ENCODE data around the gene FHOD3. TPM values are rescaled to one million over a fixed set of nuclear protein-coding genes. Genes with fewer than 3 reads are reported as not detected.

Gene FHOD3
- total and polyA plus RNA-seq, 2 of the 4 experiments (the other 2 are of a cell fraction): 14.6 to 16.0 TPM

DNA sequence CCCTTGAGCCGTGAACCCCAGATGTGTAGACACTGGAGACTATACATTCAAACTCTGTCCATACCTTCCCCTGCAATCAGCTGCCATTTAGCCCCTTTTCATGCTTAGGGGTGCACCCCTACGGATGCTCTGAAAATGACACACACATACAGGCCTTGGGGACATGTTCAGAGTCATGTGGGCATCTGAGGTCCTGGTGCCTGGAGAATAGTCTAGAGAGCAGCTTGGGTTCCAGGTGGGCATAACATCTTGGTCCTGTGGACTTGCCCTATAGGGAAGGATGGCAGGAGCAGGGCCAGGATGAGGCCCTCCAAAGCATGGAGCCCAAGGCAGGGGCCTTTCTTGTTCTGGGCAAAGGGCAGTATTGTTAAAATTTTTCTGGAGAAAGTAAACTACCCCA, 9.9 kb upstream of the FHOD3 start:
- Histone ChIP-seq H3K27ac (ENCODE audit: insufficient read depth, low read length) (no peak overlapping the region), H2BK20ac (ENCODE audit: low read depth, low read length) (no peak overlapping the region), H4K20me1 (ENCODE audit: insufficient read depth, low read length) (no peaks in the 10 kb centered on the region), H3K23ac (ENCODE audit: low read depth, low read length) (no peak overlapping the region), H2BK120ac (ENCODE audit: low read depth, low read length) (no peak overlapping the region), H3K4me2 (ENCODE audit: low read depth, low read length) (no peak overlapping the region), H2AK9ac (replicated peaks; ENCODE audit: low read depth, low read length, poor library complexity) (no peak overlapping the region), H3K36me3 (ENCODE audit: control insufficient read depth, insufficient read depth, low read length) (no peaks in the 10 kb centered on the region), H3K4ac (ENCODE audit: low read depth, low read length) (no peak overlapping the region), H2AK5ac (ENCODE audit: low read depth, low read length) (no peak overlapping the region), H2BK5ac (ENCODE audit: low read depth, low read length, poor library complexity, severe bottlenecking) (no peak overlapping the region), H4K8ac (ENCODE audit: low read depth in 2 of 2, low read length in 2 of 2) (no peak overlapping the region), H3K79me1 (ENCODE audit: low read depth in 1 of 2, low read length in 2 of 2) (no peaks in the 10 kb centered on the region), H2BK15ac (ENCODE audit: low read depth, low read length) (no peak overlapping the region), H3K4me1 (ENCODE audit: control insufficient read depth, insufficient read depth, low read length) (no peaks in the 10 kb centered on the region), H3K27me3 (ENCODE audit: control insufficient read depth, insufficient read depth, low read length) (no peaks in the 10 kb centered on the region; the same call in 1 of the 2 replicates), H3K18ac (ENCODE audit: low read depth, low read length) (no peak overlapping the region), H4K5ac (ENCODE audit: low read depth, low read length) (no peak overlapping the region), H4K91ac (ENCODE audit: insufficient read depth, low read depth, low read length) (no peak overlapping the region), H3K56ac (ENCODE audit: extremely low read depth, insufficient read depth, low read length) (no peak overlapping the region), H3K9me3 (ENCODE audit: control insufficient read depth, insufficient read depth, low read length) (peaks cover 2% of the 10 kb centered on the region), H3K4me3 (ENCODE audit: insufficient read depth, low read depth, low read length) (no peak overlapping the region), H3K9ac (ENCODE audit: low read depth, low read length) (no peak overlapping the region), H3K14ac (replicated peaks; ENCODE audit: low read depth, low read length) (no peak overlapping the region), H3K9me1 (ENCODE audit: insufficient read depth, low read length) (no peaks in the 10 kb centered on the region), H2AFZ (replicated peaks; ENCODE audit: low read length, poor library complexity) (no peak overlapping the region)
- ATAC-seq (ENCODE audit: low read depth): no peak
- CTCF ChIA-PET: no interaction called here
- in situ Hi-C loops (cut with MboI; ENCODE audit: low sequenced_read_pairs): loop anchor here (10.0 kb wide), 2 partner anchors 467 to 533 kb away; no protein-coding TSS in a partner anchor
- no TSS peak for BruUV-seq (replicated peaks)
- intact Hi-C loops (cut with micrococcal nuclease): no loop called here
- POLR2A ChIA-PET (ENCODE audit: unreplicated experiment): no interaction called here
- DNase-seq: no peak
- TF ChIP-seq CEBPB (IDR thresholded peaks at IDR 0.05; ENCODE audit: low read depth, low read length) (no peak), MXI1 (IDR thresholded peaks at IDR 0.05; ENCODE audit: borderline replicate concordance, low read depth, low read length) (no peak), RAD21 (IDR thresholded peaks at IDR 0.05; ENCODE audit: low read length) (no peak), FOS (IDR thresholded peaks at IDR 0.05; ENCODE audit: low read depth, low read length) (no peak), BHLHE40 (IDR thresholded peaks at IDR 0.05; ENCODE audit: low read depth, low read length) (no peak), RFX5 (IDR thresholded peaks at IDR 0.05; ENCODE audit: low read depth, low read length) (no peak), NFE2L2 (IDR thresholded peaks at IDR 0.05; ENCODE audit: low read depth, low read length) (no peak), RCOR1 (IDR thresholded peaks at IDR 0.05; ENCODE audit: insufficient replicate concordance, low read length) (no peak), POLR2A (IDR thresholded peaks at IDR 0.05; ENCODE audit: low read depth, low read length) (no peak), MAZ (IDR thresholded peaks at IDR 0.05; ENCODE audit: borderline replicate concordance, low read depth, low read length) (no peak), SMC3 (IDR thresholded peaks at IDR 0.05; ENCODE audit: low read depth, low read length) (no peak), MAFK (IDR thresholded peaks at IDR 0.05; ENCODE audit: low read depth, low read length) (no peak), CHD1 (IDR thresholded peaks at IDR 0.05; ENCODE audit: low read depth, low read length) (no peak)
- TF ChIP-seq, protein P1, sequence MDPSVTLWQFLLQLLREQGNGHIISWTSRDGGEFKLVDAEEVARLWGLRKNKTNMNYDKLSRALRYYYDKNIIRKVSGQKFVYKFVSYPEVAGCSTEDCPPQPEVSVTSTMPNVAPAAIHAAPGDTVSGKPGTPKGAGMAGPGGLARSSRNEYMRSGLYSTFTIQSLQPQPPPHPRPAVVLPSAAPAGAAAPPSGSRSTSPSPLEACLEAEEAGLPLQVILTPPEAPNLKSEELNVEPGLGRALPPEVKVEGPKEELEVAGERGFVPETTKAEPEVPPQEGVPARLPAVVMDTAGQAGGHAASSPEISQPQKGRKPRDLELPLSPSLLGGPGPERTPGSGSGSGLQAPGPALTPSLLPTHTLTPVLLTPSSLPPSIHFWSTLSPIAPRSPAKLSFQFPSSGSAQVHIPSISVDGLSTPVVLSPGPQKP (IDR thresholded peaks at IDR 0.05; ENCODE audit: borderline replicate concordance, low read depth, low read length): no peak
- TF ChIP-seq, protein P2, sequence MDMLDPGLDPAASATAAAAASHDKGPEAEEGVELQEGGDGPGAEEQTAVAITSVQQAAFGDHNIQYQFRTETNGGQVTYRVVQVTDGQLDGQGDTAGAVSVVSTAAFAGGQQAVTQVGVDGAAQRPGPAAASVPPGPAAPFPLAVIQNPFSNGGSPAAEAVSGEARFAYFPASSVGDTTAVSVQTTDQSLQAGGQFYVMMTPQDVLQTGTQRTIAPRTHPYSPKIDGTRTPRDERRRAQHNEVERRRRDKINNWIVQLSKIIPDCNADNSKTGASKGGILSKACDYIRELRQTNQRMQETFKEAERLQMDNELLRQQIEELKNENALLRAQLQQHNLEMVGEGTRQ (IDR thresholded peaks at IDR 0.05; ENCODE audit: low read depth, low read length): no peak
- TF ChIP-seq, protein P3, sequence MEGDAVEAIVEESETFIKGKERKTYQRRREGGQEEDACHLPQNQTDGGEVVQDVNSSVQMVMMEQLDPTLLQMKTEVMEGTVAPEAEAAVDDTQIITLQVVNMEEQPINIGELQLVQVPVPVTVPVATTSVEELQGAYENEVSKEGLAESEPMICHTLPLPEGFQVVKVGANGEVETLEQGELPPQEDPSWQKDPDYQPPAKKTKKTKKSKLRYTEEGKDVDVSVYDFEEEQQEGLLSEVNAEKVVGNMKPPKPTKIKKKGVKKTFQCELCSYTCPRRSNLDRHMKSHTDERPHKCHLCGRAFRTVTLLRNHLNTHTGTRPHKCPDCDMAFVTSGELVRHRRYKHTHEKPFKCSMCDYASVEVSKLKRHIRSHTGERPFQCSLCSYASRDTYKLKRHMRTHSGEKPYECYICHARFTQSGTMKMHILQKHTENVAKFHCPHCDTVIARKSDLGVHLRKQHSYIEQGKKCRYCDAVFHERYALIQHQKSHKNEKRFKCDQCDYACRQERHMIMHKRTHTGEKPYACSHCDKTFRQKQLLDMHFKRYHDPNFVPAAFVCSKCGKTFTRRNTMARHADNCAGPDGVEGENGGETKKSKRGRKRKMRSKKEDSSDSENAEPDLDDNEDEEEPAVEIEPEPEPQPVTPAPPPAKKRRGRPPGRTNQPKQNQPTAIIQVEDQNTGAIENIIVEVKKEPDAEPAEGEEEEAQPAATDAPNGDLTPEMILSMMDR (conservative IDR thresholded peaks at IDR 0.05; ENCODE audit: low read depth, low read length): no peak
- dilution Hi-C loops (cut with HindIII; ENCODE audit: low sequenced_read_pairs, unreplicated experiment): no loop called here
- no CpG with 5 or more reads among the region's 2 CpGs for WGBS, 2 experiments (ENCODE audit: extremely low coverage in 2 of 2, insufficient read length in 1 of 2)

Measured in IMR-90 (cell line).